ENCODE results near the gene OR2S2. TPM values are rescaled to one million over a fixed set of nuclear protein-coding genes. Genes with fewer than 3 reads are reported as not detected.
A peak's percentile ranks its signal among the peaks of the same experiment; 100 is the strongest.

The OR2S2 gene
- total RNA-seq, 1 donor from 2014 or later: not detected

DNA sequence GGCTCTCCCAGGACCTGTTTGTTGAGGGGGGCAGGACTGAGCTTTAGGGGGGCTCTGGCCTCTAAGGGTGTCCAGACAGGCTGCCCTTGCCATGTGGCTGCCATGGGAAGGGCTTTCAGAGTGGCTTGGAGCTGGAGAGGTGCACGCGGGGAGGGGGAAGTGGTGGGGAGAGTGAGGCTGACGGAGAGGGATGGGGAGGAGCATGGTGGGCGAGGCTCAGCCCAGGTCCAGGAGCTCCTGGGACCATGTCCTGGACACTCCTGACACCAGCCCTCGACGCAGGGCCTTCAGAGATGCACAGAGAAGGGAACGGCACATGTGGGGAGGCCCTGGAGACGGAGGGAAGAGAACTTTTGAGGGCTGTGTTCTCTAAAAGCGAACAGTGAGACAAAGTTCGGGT, 46.3 kb downstream of the OR2S2 start:
- DNase-seq (ENCODE audit: low spot score): no peak
- no peak for TF ChIP-seq EZH2phosphoT487 (IDR thresholded peaks at IDR 0.05)
- no peak for TF ChIP-seq EZH2 (IDR thresholded peaks at IDR 0.05)
- no peak for TF ChIP-seq CTCF (IDR thresholded peaks at IDR 0.05)
- H3K9me3 Mint-ChIP-seq: no peaks in the 10 kb centered on the region

GRCh38 chr9:35910613-35911359, 47.2 kb downstream of the OR2S2 start:
- Mint-ChIP-seq H3K4me3 (no peak overlapping the region), H3K27ac (peak overlapping the region; percentile 24), H3K27me3 (ENCODE audit: insufficient read depth, low read depth) (no peaks in the 10 kb centered on the region), H3K9me3 (no peaks in the 10 kb centered on the region), H3K36me3 (no peaks in the 10 kb centered on the region), H3K4me1 (peaks cover 40% of the 10 kb centered on the region)
- DNase-seq (ENCODE audit: low spot score): peak; percentile 46
- Histone ChIP-seq H4K20me1 (ENCODE audit: low read depth) (no peaks in the 10 kb centered on the region), H3K27me3 (no peaks in the 10 kb centered on the region), H3K4me1 (peaks cover 22% of the 10 kb centered on the region), H3K27ac (no peak overlapping the region), H3K36me3 (no peaks in the 10 kb centered on the region), H3K9ac (no peak overlapping the region), H3K9me3 (ENCODE audit: low read depth) (no peaks in the 10 kb centered on the region), H3K4me2 (no peak overlapping the region), H3K4me3 (no peak overlapping the region), H3F3A (ENCODE audit: low read depth) (peaks cover 24% of the 10 kb centered on the region), H3K79me2 (ENCODE audit: low read depth) (no peaks in the 10 kb centered on the region), H2AFZ (replicated peaks) (no peak overlapping the region)
- TF ChIP-seq EZH2 (IDR thresholded peaks at IDR 0.05) (no peak), CTCF (IDR thresholded peaks at IDR 0.05) (peak; percentile 54), EZH2phosphoT487 (IDR thresholded peaks at IDR 0.05) (no peak)

More for the DNA sequence above, 46.3 kb downstream of the OR2S2 start:
- Mint-ChIP-seq H3K27me3 (ENCODE audit: insufficient read depth, low read depth) (no peaks in the 10 kb centered on the region), H3K4me3 (no peak overlapping the region), H3K36me3 (no peaks in the 10 kb centered on the region), H3K4me1 (peaks cover 35% of the 10 kb centered on the region), H3K27ac (no peak overlapping the region)
- no peaks in the 10 kb centered on the region for H3K9me3 ChIP-seq (ENCODE audit: low read depth)
- peaks cover 22% of the 10 kb centered on the region for H3K4me1 ChIP-seq
- no peaks in the 10 kb centered on the region for H3K79me2 ChIP-seq (ENCODE audit: low read depth)
- H3K27ac ChIP-seq: no peak overlapping the region
- no peaks in the 10 kb centered on the region for H3K27me3 ChIP-seq
- H2AFZ ChIP-seq (replicated peaks): no peak overlapping the region
- H3K4me2 ChIP-seq: no peak overlapping the region
- no peaks in the 10 kb centered on the region for H4K20me1 ChIP-seq (ENCODE audit: low read depth)
- H3K9ac ChIP-seq: no peak overlapping the region
- no peaks in the 10 kb centered on the region for H3K36me3 ChIP-seq
- H3K4me3 ChIP-seq: no peak overlapping the region
- peaks cover 24% of the 10 kb centered on the region for H3F3A ChIP-seq (ENCODE audit: low read depth)

DNA sequence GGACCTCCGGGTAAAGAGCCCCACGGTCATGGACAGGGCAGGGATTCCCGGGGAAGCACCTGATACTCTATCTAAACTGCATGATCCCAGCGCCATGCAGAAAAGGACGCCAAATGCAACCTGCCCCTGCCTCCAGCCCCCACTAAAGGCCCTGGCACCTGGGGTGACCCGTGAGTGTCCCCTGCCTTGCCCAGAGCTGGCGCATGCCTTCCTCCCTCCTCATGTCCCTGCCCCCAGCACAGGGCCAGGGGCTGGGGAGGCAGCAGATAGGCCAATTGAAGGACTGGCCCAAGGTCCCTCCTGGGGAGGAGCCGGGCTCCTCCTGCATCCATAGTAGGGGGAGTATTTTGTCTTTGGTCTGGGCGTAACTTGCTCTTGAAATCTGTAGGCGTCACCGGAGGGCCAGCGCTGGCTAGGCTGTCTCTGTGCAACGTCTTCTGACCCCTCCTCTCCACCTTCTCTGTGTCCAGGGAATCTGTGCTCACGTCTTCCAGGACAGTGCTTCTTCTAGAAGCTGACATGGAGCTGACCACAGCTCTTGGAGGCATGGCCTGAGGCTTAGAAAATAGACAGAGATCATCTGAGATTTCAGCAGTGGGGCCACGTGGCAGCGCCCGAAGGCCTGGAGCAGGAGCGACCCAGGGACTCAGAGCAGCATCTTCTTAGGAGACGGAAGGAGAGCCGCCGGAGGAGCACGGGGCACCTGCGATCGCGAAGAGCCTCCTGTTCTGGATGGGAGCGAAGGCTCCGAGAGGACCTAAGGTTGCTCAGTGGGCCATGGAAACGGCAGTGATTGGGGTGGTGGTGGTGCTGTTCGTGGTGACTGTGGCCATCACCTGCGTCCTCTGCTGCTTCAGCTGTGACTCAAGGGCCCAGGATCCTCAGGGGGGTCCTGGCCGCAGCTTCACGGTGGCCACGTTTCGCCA, 48.0 kb downstream of the OR2S2 start:
- Histone ChIP-seq H3K9ac (no peak overlapping the region), H3K4me3 (no peak overlapping the region), H3K4me2 (no peak overlapping the region), H3K9me3 (ENCODE audit: low read depth) (no peaks in the 10 kb centered on the region), H4K20me1 (ENCODE audit: low read depth) (no peaks in the 10 kb centered on the region), H3K4me1 (peaks cover 22% of the 10 kb centered on the region), H3K27me3 (no peaks in the 10 kb centered on the region), H2AFZ (replicated peaks) (peak overlapping the region; percentile 34), H3F3A (ENCODE audit: low read depth) (peaks cover 24% of the 10 kb centered on the region), H3K36me3 (no peaks in the 10 kb centered on the region), H3K79me2 (ENCODE audit: low read depth) (no peaks in the 10 kb centered on the region), H3K27ac (no peak overlapping the region)
- Mint-ChIP-seq H3K36me3 (no peaks in the 10 kb centered on the region), H3K27ac (peak overlapping the region; percentile 78), H3K4me3 (no peak overlapping the region), H3K4me1 (peaks cover 47% of the 10 kb centered on the region), H3K9me3 (no peaks in the 10 kb centered on the region), H3K27me3 (ENCODE audit: insufficient read depth, low read depth) (no peaks in the 10 kb centered on the region)
- no peak for DNase-seq (ENCODE audit: low spot score)
- TF ChIP-seq CTCF (IDR thresholded peaks at IDR 0.05) (no peak), EZH2phosphoT487 (IDR thresholded peaks at IDR 0.05) (no peak), EZH2 (IDR thresholded peaks at IDR 0.05) (no peak)
